HS-27A (cell line): Measurements from ENCODE around the gene LRRC72.

Experiments used
- DNase-seq: peaks from one replicate; pipeline ENCODE4 v3.0.0-alpha.2; 2012; ENCODE audit warnings: low read depth, missing footprints

The LRRC72 gene

GRCh38 chr7:16630654-16631053 is 104.0 kb downstream of the LRRC72 start:
- no peak for DNase-seq
